WTC11 (cell line): ENCODE data around the gene CHRNA4.

Source experiments
- CREB1 ChIP-seq: sonication (generic); formaldehyde crosslinking; IDR thresholded peaks from 2 replicates; pipeline ENCODE4 v1.8.0; 2023; ENCODE audit warnings: mild to moderate bottlenecking, missing genetic modification reagents
- CTCF ChIP-seq: fragments of 200-600 bp; IDR thresholded peaks from 2 replicates; pipeline ENCODE4 v1.8.0; 2022; ENCODE audit warnings: antibody characterized with exemption
- JUN ChIP-seq: sonication (generic); formaldehyde crosslinking; IDR thresholded peaks from 2 replicates; pipeline ENCODE4 v1.8.0; 2023; ENCODE audit warnings: mild to moderate bottlenecking, missing genetic modification reagents
- RELA ChIP-seq: sonication (generic); formaldehyde crosslinking; IDR thresholded peaks from 2 replicates; pipeline ENCODE4 v1.8.1; 2022; ENCODE audit warnings: missing genetic modification reagents, mild to moderate bottlenecking, borderline replicate concordance
- SMAD3 ChIP-seq: sonication (generic); formaldehyde crosslinking; IDR thresholded peaks from 2 replicates; pipeline ENCODE4 v1.8.0; 2022; ENCODE audit warnings: missing genetic modification reagents, mild to moderate bottlenecking, borderline replicate concordance
- SOX15 ChIP-seq: fragments of 250-450 bp; sonication (Bioruptor Pico); IDR thresholded peaks from 2 replicates; pipeline ENCODE4 v1.9.0; 2021; ENCODE audit warnings: mild to moderate bottlenecking
- TF ChIP-seq, protein P1 (sequence below): sonication (generic); formaldehyde crosslinking; IDR thresholded peaks from 2 replicates; pipeline ENCODE4 v1.8.1; 2022; ENCODE audit warnings: mild to moderate bottlenecking, missing genetic modification reagents, moderate library complexity, borderline replicate concordance

DNA sequence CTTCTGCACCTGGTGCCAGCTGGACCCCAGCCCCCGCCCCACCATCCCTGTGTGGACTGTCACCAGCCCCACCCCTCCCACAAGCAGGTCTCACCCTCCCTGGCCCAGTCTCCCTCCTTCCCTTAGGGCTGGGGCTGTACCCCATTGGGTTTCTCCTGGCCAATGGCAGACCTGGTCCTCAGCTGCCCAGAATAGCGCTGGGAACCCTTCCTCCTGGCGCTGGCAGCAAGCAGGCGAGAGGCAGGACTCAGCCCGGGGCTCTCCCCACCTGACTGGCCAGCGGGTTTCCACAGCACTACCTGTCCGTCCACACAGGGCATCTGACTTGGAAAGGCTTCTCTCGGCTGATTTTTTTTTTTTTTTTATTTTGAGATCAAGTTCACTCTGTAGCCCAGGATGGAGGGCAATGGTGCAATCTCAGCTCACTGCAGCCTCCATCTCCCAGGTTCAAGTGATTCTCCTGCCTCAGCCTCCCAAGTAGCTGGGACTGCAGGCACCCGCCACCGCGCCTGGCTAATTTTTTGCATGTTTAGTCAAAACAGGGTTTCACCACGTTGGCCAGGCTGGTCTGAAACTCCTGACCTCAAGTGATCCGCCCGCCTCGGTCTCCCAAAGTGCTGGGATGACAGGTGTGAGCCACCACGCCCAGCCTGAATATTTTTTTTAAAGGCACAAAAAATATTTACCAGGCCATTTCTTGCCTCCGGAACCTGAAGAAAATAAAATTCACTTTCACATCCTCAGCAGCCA lies 21.6 kb upstream of the CHRNA4 start:
- TF ChIP-seq CTCF (no peak), SMAD3 (no peak), RELA (no peak), CREB1 (CRISPR knock-in tag) (no peak), SOX15 (CRISPR knock-in tag) (no peak), JUN (CRISPR knock-in tag) (no peak)
- TF ChIP-seq, protein P1, sequence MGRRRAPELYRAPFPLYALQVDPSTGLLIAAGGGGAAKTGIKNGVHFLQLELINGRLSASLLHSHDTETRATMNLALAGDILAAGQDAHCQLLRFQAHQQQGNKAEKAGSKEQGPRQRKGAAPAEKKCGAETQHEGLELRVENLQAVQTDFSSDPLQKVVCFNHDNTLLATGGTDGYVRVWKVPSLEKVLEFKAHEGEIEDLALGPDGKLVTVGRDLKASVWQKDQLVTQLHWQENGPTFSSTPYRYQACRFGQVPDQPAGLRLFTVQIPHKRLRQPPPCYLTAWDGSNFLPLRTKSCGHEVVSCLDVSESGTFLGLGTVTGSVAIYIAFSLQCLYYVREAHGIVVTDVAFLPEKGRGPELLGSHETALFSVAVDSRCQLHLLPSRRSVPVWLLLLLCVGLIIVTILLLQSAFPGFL (CRISPR knock-in tag): no peak
